Cardiac muscle cell (in vitro differentiated cells and primary cell): ENCODE measurements around the gene LRGUK. TPM values are rescaled to one million over a fixed set of nuclear protein-coding genes. Genes with fewer than 3 reads are reported as not detected.

Source experiments
- DNase-seq, 2 donors: peaks; one replicate each; pipeline versions ENCODE4 v3.0.0 to v3.0.0-alpha.2; 2010 to 2017; ENCODE audit warnings: low read depth in 1 of 2, low spot score in 1 of 2
- H3K27ac ChIP-seq: fragments of 200-600 bp; sonication (generic); 2 replicates; pipeline ENCODE4 v1.5.1; 2016
- H3K27me3 ChIP-seq: fragments of 200-600 bp; sonication (generic); 2 replicates; pipeline ENCODE4 v1.6.0; 2016; ENCODE audit warnings: control low read depth
- H3K36me3 ChIP-seq: fragments of 200-600 bp; sonication (generic); 2 replicates; pipeline ENCODE4 v1.5.1; 2016; ENCODE audit warnings: control low read depth
- H3K4me1 ChIP-seq: fragments of 200-600 bp; sonication (generic); 2 replicates; pipeline ENCODE4 v1.8.1; 2017; ENCODE audit warnings: low read depth, mild to moderate bottlenecking, mixed run types
- H3K4me3 ChIP-seq: fragments of 200-600 bp; sonication (generic); 2 replicates; pipeline ENCODE4 v1.5.1; 2016; ENCODE audit warnings: mild to moderate bottlenecking
- H3K9me3 ChIP-seq: fragments of 200-600 bp; sonication (generic); 2 replicates; pipeline ENCODE4 v1.5.1; 2017; ENCODE audit warnings: low read depth, mild to moderate bottlenecking, control low read depth
- polyA plus RNA-seq: library from polyadenylated mRNA; unstranded; fragments of >200 nt; fragmentation: Nextera tagmentation; extraction: Ambion mirVana; gene quantifications from 2 replicates; pipeline ENCODE4 v1.2.1, GENCODE V29; 2016
- total RNA-seq: library from RNA; depleted of rRNA; stranded (reverse); fragments of >200 nt; gene quantifications from 2 replicates; pipeline ENCODE4 v1.2.3, GENCODE V29; 2016
- TF ChIP-seq, protein P1 (sequence below): IDR thresholded peaks from 2 replicates; pipeline ENCODE4 v1.5.1; 2012; ENCODE audit warnings: low read depth, mild to moderate bottlenecking, low read length

LRGUK gene
- total and polyA plus RNA-seq, 2 experiments from 2014 or later: 0.36 TPM; not detected in 1

DNA sequence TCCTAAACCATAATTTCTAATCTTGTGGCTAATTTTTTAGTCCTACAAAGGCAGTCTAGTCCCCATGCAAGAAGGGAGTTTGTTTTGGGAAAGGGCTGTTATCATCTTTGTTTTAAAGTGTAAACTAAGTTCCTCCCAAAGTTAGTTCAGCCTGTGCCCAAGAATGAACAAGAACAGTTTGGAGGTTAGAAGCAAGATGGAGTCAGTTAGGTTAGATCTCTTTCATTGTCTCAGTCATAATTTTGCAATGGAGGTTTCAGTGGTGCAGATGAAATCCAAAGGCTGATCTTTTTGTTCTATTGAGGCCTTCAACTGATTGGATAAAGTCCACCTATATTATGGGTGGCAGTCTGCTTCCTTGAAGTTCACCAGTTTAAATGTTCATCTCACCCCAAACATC is 68.1 kb downstream of the LRGUK start:
- TF ChIP-seq, protein P1, sequence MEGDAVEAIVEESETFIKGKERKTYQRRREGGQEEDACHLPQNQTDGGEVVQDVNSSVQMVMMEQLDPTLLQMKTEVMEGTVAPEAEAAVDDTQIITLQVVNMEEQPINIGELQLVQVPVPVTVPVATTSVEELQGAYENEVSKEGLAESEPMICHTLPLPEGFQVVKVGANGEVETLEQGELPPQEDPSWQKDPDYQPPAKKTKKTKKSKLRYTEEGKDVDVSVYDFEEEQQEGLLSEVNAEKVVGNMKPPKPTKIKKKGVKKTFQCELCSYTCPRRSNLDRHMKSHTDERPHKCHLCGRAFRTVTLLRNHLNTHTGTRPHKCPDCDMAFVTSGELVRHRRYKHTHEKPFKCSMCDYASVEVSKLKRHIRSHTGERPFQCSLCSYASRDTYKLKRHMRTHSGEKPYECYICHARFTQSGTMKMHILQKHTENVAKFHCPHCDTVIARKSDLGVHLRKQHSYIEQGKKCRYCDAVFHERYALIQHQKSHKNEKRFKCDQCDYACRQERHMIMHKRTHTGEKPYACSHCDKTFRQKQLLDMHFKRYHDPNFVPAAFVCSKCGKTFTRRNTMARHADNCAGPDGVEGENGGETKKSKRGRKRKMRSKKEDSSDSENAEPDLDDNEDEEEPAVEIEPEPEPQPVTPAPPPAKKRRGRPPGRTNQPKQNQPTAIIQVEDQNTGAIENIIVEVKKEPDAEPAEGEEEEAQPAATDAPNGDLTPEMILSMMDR: no peak
- H3K4me1 ChIP-seq: no peaks in the 10 kb centered on the region
- no peak overlapping the region for H3K4me3 ChIP-seq
- no peaks in the 10 kb centered on the region for H3K36me3 ChIP-seq
- no peaks in the 10 kb centered on the region for H3K9me3 ChIP-seq
- DNase-seq: no peak
- H3K27ac ChIP-seq: no peak overlapping the region
- no peaks in the 10 kb centered on the region for H3K27me3 ChIP-seq

DNA sequence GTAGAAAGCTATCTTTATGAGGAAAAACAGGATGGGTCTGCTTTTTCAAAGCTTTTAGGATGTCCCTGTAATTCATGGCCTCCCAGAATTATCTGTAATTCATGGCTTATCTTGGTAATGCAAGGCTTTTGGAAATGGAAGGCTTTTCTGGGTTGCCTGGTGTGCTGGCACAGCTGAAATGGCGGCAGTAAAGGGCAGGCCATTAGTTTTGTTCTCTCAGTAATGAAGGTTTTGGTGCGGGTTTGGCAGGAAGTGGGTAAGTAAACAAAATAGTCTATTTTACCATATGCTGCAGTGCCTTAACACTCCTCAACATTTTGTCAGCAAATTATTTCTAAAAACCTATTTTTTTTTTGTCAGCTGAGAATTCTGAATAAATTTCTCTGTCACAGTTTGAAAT is 69.3 kb downstream of the LRGUK start:
- no peaks in the 10 kb centered on the region for H3K4me1 ChIP-seq
- no peak overlapping the region for H3K4me3 ChIP-seq
- DNase-seq: no peak
- no peaks in the 10 kb centered on the region for H3K27me3 ChIP-seq
- no peak overlapping the region for H3K27ac ChIP-seq
- H3K9me3 ChIP-seq: no peaks in the 10 kb centered on the region
- TF ChIP-seq, protein P1: no peak
- H3K36me3 ChIP-seq: no peaks in the 10 kb centered on the region

DNA sequence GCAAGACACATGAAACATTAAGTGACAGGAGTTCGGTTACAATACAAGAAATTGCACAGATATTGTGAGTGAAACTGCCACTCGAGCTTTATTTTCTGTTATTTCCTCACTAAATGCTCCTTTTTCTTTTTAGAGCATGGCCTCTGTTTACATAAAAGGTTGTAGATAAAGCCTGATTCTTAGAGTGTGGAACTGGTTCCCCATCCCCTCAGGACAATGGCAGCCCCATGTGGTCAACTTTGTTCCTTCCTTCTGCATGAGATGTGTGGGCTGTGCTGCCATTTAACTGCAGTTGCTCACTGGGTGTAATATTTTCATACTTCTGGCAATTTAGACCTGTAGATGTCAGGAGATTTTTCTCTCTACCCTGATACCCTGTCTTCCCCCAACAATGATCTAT is 70.2 kb downstream of the LRGUK start:
- TF ChIP-seq, protein P1: no peak
- no peak overlapping the region for H3K27ac ChIP-seq
- no peak for DNase-seq

DNA sequence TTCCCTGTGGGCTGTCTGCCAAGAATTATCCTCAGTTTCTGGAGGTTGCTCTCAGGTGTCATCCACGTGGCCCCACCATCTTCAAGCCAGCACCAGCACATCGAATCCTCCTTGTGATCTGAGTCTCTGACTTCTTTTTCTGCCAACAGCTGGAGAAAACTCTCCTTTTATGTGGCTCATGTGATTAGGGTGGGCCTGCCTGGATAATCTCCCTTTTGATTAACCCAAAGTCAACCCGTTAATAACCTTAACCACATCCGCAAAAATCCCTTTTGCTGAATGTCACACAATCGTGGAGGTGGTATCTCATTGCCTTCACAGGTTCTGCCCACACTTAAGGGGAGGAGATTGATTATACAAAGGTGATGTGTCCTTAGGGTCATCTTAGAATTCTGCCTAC is 73.8 kb downstream of the LRGUK start:
- H3K4me1 ChIP-seq: no peaks in the 10 kb centered on the region

More for the DNA sequence above, 70.2 kb downstream of the LRGUK start:
- H3K9me3 ChIP-seq: no peaks in the 10 kb centered on the region
- no peaks in the 10 kb centered on the region for H3K4me1 ChIP-seq
- H3K36me3 ChIP-seq: no peaks in the 10 kb centered on the region
- no peaks in the 10 kb centered on the region for H3K27me3 ChIP-seq
- no peak overlapping the region for H3K4me3 ChIP-seq

DNA sequence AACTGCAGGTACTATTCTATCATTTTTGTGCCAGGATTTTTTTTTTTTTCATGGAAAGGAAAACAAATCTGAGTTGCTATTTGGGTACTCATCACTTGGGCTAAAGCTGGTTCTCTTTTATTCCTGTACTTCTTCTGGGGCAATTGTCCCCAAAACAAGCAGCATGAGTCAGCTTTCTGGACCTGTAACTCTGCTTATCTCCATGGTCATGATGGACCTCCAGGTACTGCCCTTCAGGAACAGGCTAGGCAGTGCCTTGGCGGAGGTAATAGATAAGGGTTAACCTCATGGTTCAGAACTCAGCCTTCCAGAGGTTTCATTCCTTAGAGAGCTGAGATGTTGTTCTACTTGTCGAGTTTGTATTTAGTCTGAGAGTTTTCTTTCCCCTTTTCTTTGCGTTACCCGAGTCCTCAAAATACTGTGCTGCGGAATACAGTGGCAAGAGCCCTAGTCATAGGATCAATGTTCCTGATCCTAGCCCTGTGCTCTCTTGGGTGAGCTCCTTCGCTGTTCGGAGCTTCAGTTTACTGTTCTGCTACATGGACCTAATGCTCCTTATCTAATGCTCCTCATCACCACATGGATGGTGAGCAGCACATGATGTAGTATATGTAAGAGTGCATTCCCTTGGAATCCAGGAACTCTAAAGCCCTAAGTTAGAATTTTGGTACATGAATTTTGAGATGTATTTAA is 74.6 kb downstream of the LRGUK start:
- DNase-seq: no peak
- no peaks in the 10 kb centered on the region for H3K36me3 ChIP-seq
- TF ChIP-seq, protein P1: no peak
- no peaks in the 10 kb centered on the region for H3K4me1 ChIP-seq
- no peaks in the 10 kb centered on the region for H3K27me3 ChIP-seq
- no peak overlapping the region for H3K4me3 ChIP-seq
- H3K9me3 ChIP-seq: no peaks in the 10 kb centered on the region
- H3K27ac ChIP-seq: no peak overlapping the region

More for the DNA sequence above, 73.8 kb downstream of the LRGUK start:
- no peaks in the 10 kb centered on the region for H3K27me3 ChIP-seq
- H3K4me3 ChIP-seq: no peak overlapping the region
- H3K36me3 ChIP-seq: no peaks in the 10 kb centered on the region
- H3K27ac ChIP-seq: no peak overlapping the region
- no peak for DNase-seq
- H3K9me3 ChIP-seq: no peaks in the 10 kb centered on the region
- TF ChIP-seq, protein P1: no peak
